PC-9 (cell line): Measurements from ENCODE around the gene CACNA1B.

ENCODE experiments used
- EZH2 ChIP-seq: fragments of 200-600 bp; sonication (generic); IDR thresholded peaks from 2 replicates; pipeline ENCODE4 v1.8.0; 2017; ENCODE audit warnings: antibody characterized with exemption, low read depth
- TF ChIP-seq, protein P1 (sequence below): fragments of 200-600 bp; sonication (generic); conservative IDR thresholded peaks from 2 replicates; pipeline ENCODE4 v1.6.1; 2017; ENCODE audit warnings: mixed run types, antibody characterized with exemption, mild to moderate bottlenecking, moderate library complexity

- TF ChIP-seq EZH2: no peak
- TF ChIP-seq, protein P1, sequence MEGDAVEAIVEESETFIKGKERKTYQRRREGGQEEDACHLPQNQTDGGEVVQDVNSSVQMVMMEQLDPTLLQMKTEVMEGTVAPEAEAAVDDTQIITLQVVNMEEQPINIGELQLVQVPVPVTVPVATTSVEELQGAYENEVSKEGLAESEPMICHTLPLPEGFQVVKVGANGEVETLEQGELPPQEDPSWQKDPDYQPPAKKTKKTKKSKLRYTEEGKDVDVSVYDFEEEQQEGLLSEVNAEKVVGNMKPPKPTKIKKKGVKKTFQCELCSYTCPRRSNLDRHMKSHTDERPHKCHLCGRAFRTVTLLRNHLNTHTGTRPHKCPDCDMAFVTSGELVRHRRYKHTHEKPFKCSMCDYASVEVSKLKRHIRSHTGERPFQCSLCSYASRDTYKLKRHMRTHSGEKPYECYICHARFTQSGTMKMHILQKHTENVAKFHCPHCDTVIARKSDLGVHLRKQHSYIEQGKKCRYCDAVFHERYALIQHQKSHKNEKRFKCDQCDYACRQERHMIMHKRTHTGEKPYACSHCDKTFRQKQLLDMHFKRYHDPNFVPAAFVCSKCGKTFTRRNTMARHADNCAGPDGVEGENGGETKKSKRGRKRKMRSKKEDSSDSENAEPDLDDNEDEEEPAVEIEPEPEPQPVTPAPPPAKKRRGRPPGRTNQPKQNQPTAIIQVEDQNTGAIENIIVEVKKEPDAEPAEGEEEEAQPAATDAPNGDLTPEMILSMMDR: no peak
Observed at GRCh38 chr9:137973829-137974416, 96.3 kb downstream of the CACNA1B start.
